SK-N-SH (cell line): ENCODE data around the gene SLC38A3. TPM values are rescaled to one million over a fixed set of nuclear protein-coding genes. Genes with fewer than 3 reads are reported as not detected.

ENCODE experiments used
- CTCF ChIA-PET: fragments of 300-600, 350-600 bp; formaldehyde crosslinking; extraction: SDS; loops from one replicate; lab custom pipeline; 2021; lab: Yijun Ruan, JAX
- POLR2A ChIA-PET: fragments of 350-600 bp; sonication (Branson Sonifier 250); formaldehyde crosslinking; extraction: SDS; loops from one replicate; lab custom pipeline; 2020; ENCODE audit warnings: antibody characterized with exemption, inconsistent platforms; lab: Yijun Ruan, JAX
- DNase-seq: peaks from one replicate; pipeline ENCODE4 v3.0.0; 2012
- H2AFZ ChIP-seq: fragments of 200-600 bp; sonication (generic); 2 replicates; pipeline ENCODE4 v1.8.1; 2016; ENCODE audit warnings: antibody characterized with exemption, mild to moderate bottlenecking, low read depth
- H3F3A ChIP-seq: fragments of 200-600 bp; sonication (generic); replicated peaks from 2 replicates; pipeline ENCODE3; 2016; ENCODE audit warnings: antibody characterized with exemption, mild to moderate bottlenecking; ENCODE audit not compliant: insufficient read depth
- H3K27ac ChIP-seq, 2 experiments: fragments of 200-500 bp in 1 of 2; fragments of 200-600 bp in 1 of 2; sonication (Bioruptor generic) in 1 of 2; sonication (generic), shearing (Covaris generic) in 1 of 2; 2 replicates each; pipeline versions ENCODE4 v1.5.1 to v1.6.1; 2014 to 2016; ENCODE audit warnings: low read depth in 2 of 2, inconsistent platforms in 1 of 2, low read length in 1 of 2, mild to moderate bottlenecking in 1 of 2, mixed read lengths in 1 of 2
- H3K27me3 ChIP-seq: fragments of 200-600 bp; sonication (generic), shearing (Covaris generic); 2 replicates; pipeline ENCODE4 v1.6.1; 2016; ENCODE audit warnings: mixed run types; ENCODE audit not compliant: insufficient read depth
- H3K36me3 ChIP-seq, 2 experiments: fragments of 200-500 bp in 1 of 2; fragments of 200-600 bp in 1 of 2; sonication (Bioruptor generic) in 1 of 2; sonication (generic) in 1 of 2; replicated peaks in 1 of 2; 2 replicates each; pipeline versions ENCODE3 to v1.5.1; 2014 to 2016; ENCODE audit warnings: low read length in 1 of 2, mild to moderate bottlenecking in 1 of 2; ENCODE audit not compliant: insufficient read depth in 2 of 2, control insufficient read depth in 1 of 2
- H3K4me1 ChIP-seq, 2 experiments: fragments of 200-500 bp in 1 of 2; fragments of 200-600 bp in 1 of 2; sonication (Bioruptor generic) in 1 of 2; sonication (generic), shearing (Covaris generic) in 1 of 2; 2 replicates each; pipeline versions ENCODE4 v1.5.1 to v1.6.1; 2014 to 2016; ENCODE audit warnings: low read depth in 1 of 2, low read length in 1 of 2, mixed run types in 1 of 2; ENCODE audit not compliant: insufficient read depth in 2 of 2, control insufficient read depth in 1 of 2
- H3K4me2 ChIP-seq: fragments of 200-600 bp; sonication (generic), shearing (Covaris generic); 2 replicates; pipeline ENCODE4 v1.6.1; 2017; ENCODE audit warnings: mixed run types
- H3K4me3 ChIP-seq, 2 experiments: fragments of 200-500 bp in 1 of 2; fragments of 200-600 bp in 1 of 2; sonication (Bioruptor generic) in 1 of 2; sonication (generic), shearing (Covaris generic) in 1 of 2; 2 replicates each; pipeline versions ENCODE4 v1.5.1 to v1.8.1; 2014 to 2016; ENCODE audit warnings: low read depth in 2 of 2, inconsistent platforms in 1 of 2, low read length in 1 of 2, mild to moderate bottlenecking in 1 of 2, mixed read lengths in 1 of 2, moderate library complexity in 1 of 2
- H3K79me2 ChIP-seq: fragments of 200-600 bp; sonication (generic); 2 replicates; pipeline ENCODE4 v1.8.1; 2017; ENCODE audit warnings: mild to moderate bottlenecking; ENCODE audit not compliant: insufficient read depth
- H3K9ac ChIP-seq: fragments of 200-600 bp; sonication (generic); 2 replicates; pipeline ENCODE4 v1.6.1; 2017; ENCODE audit warnings: mixed run types
- H3K9me2 ChIP-seq: fragments of 200-600 bp; sonication (generic); 2 replicates; pipeline ENCODE4 v1.6.1; 2017; ENCODE audit warnings: mixed run types
- H3K9me3 ChIP-seq: fragments of 200-600 bp; sonication (generic); 2 replicates; pipeline ENCODE4 v1.6.1; 2017; ENCODE audit warnings: mixed run types, mild to moderate bottlenecking, moderate library complexity
- H4K20me1 ChIP-seq: fragments of 200-600 bp; sonication (generic); 2 replicates; pipeline ENCODE4 v1.6.1; 2017; ENCODE audit warnings: mild to moderate bottlenecking, mixed run types; ENCODE audit not compliant: insufficient read depth
- CHD2 ChIP-seq: fragments of 150-350 bp; IDR thresholded peaks from 2 replicates; pipeline ENCODE4 v1.6.1; 2018; ENCODE audit warnings: low read length; ENCODE audit not compliant: partially characterized antibody
- ELF1 ChIP-seq: IDR thresholded peaks from 2 replicates; pipeline ENCODE4 v1.4.0; 2012
- FOSL2 ChIP-seq: IDR thresholded peaks from 2 replicates; pipeline ENCODE4 v1.4.0; 2012; ENCODE audit warnings: low read depth, mild to moderate bottlenecking, moderate library complexity, borderline replicate concordance
- FOXJ3 ChIP-seq: sonication (generic); formaldehyde crosslinking; IDR thresholded peaks from 2 replicates; pipeline ENCODE4 v1.5.1; 2020; ENCODE audit warnings: mild to moderate bottlenecking, missing genetic modification reagents
- GATA2 ChIP-seq: sonication (generic); formaldehyde crosslinking; IDR thresholded peaks from 2 replicates; pipeline ENCODE4 v1.5.0; 2020; ENCODE audit warnings: mild to moderate bottlenecking, missing genetic modification reagents
- IRF3 ChIP-seq: fragments of 150-350 bp; IDR thresholded peaks from 2 replicates; pipeline ENCODE4 v1.6.1; 2016; ENCODE audit warnings: mild to moderate bottlenecking, low read depth, low read length
- JUND ChIP-seq: IDR thresholded peaks from 2 replicates; pipeline ENCODE4 v1.4.0; 2012
- MAX ChIP-seq: IDR thresholded peaks from 2 replicates; pipeline ENCODE4 v1.4.0; 2012; ENCODE audit warnings: low read depth
- MEF2A ChIP-seq: IDR thresholded peaks from 2 replicates; pipeline ENCODE4 v1.4.0; 2012; ENCODE audit warnings: low read depth, borderline replicate concordance
- NFIC ChIP-seq: IDR thresholded peaks from 2 replicates; pipeline ENCODE4 v1.4.0; 2012; ENCODE audit warnings: borderline replicate concordance
- NRF1 ChIP-seq: IDR thresholded peaks from 2 replicates; pipeline ENCODE4 v1.6.1; 2012; ENCODE audit warnings: low read depth, mild to moderate bottlenecking, low read length
- PBX3 ChIP-seq: IDR thresholded peaks from 2 replicates; pipeline ENCODE4; 2012
- RCOR1 ChIP-seq: fragments of 150-350 bp; IDR thresholded peaks from 2 replicates; pipeline ENCODE4 v1.6.1; 2017; ENCODE audit warnings: antibody characterized with exemption, low read length
- RXRA ChIP-seq: IDR thresholded peaks from 2 replicates; pipeline ENCODE4 v1.4.0; 2012; ENCODE audit warnings: low read depth, mild to moderate bottlenecking, borderline replicate concordance
- SMC3 ChIP-seq: IDR thresholded peaks from 2 replicates; pipeline ENCODE4 v1.6.1; 2012; ENCODE audit warnings: low read depth, low read length, improper control_type of control experiment
- TAF1 ChIP-seq: IDR thresholded peaks from 2 replicates; pipeline ENCODE4 v1.6.1; 2012; ENCODE audit warnings: low read depth, mild to moderate bottlenecking, low read length, moderate library complexity, borderline replicate concordance
- TCF12 ChIP-seq: IDR thresholded peaks from 2 replicates; pipeline ENCODE4 v1.4.0; 2012
- YY1 ChIP-seq: IDR thresholded peaks from 2 replicates; pipeline ENCODE4 v1.4.0; 2012; ENCODE audit warnings: low read depth, mild to moderate bottlenecking
- ZBTB33 ChIP-seq: IDR thresholded peaks from 2 replicates; pipeline ENCODE4 v1.4.0; 2012; ENCODE audit warnings: low read depth, borderline replicate concordance
- WGBS: methylation state at CpG from one replicate; pipeline ENCODE4 v1.1.6; 2017; ENCODE audit warnings: low lambda C conversion rate; 5-methylcytosine and 5-hydroxymethylcytosine counted together
- polyA plus RNA-seq, 3 experiments: library from polyadenylated mRNA; depleted of rRNA; stranded (reverse); fragments of >200 nt; gene quantifications; 2 replicates each; pipeline ENCODE4 v1.2.3, GENCODE V29; 2012

Gene SLC38A3
- polyA plus RNA-seq, 1 of the 3 experiments (the other 2 are of a cell fraction), result 0.84 TPM

- Histone ChIP-seq H2AFZ (no peak overlapping the region), H3K9ac (no peak overlapping the region), H3K9me2 (no peaks in the 10 kb centered on the region), H3K9me3 (no peaks in the 10 kb centered on the region), H3K4me1 (peaks cover 5 to 16% of the 10 kb centered on the region in 2 experiments; a peak in 3 of 4 replicates), H3K79me2 (peaks cover 12% of the 10 kb centered on the region; the same call in 1 of the 2 replicates), H3F3A (no peaks in the 10 kb centered on the region), H3K27me3 (no peaks in the 10 kb centered on the region), H3K4me3 (no peak overlapping the region), H3K4me2 (no peak overlapping the region), H3K27ac (no peak overlapping the region), H3K36me3 (peaks cover 5 to 6% of the 10 kb centered on the region in 2 experiments), H4K20me1 (no peaks in the 10 kb centered on the region)
- TF ChIP-seq YY1, result no peak
- TF ChIP-seq FOSL2, result no peak
- no peak for TF ChIP-seq GATA2
- TF ChIP-seq CHD2, result no peak
- no peak for TF ChIP-seq RCOR1
- TF ChIP-seq MAX, result no peak
- TF ChIP-seq NRF1, result no peak
- TF ChIP-seq FOXJ3 (CRISPR knock-in tag), result no peak
- TF ChIP-seq NFIC, result no peak
- TF ChIP-seq MEF2A, result no peak
- TF ChIP-seq ZBTB33, result no peak
- no peak for TF ChIP-seq RXRA
- TF ChIP-seq SMC3, result no peak
- TF ChIP-seq TAF1, result no peak
- no peak for TF ChIP-seq IRF3
- TF ChIP-seq JUND, result no peak
- TF ChIP-seq PBX3, result no peak
- no peak for TF ChIP-seq TCF12
- no peak for TF ChIP-seq ELF1
- 96% methylated on average over 13 of the region's 17 CpGs for WGBS
- ChIA-PET CTCF (interaction anchor here (0.6 to 23.1 kb wide), 6 partner anchors 8 to 54 kb away, joined by 3 to 684 read pairs (median 3); partner anchors contain the start of gene GNAT1), POLR2A (no interaction called here)
- DNase-seq, result no peak
Measured at GRCh38 chr3:50174947-50175524, 30.0 kb upstream of the SLC38A3 start.
